Endothelial cell of umbilical vein (primary cell): Measurements from ENCODE around the gene MACF1. TPM values are rescaled to one million over a fixed set of nuclear protein-coding genes. Genes with fewer than 3 reads are reported as not detected.

ENCODE experiments used
- BruUV-seq: library from RNA; stranded (reverse); fragments of 400-500 nt; replicated peaks from 2 replicates; lab custom pipeline; 2021; lab: Mats Ljungman, UMichigan
- CTCF ChIA-PET: fragments of 300-600, 350-600 bp; sonication (Branson Sonifier 250); formaldehyde crosslinking; loops from one replicate; lab custom pipeline; 2021; ENCODE audit warnings: antibody characterized with exemption, inconsistent platforms; lab: Charles Lee
- POLR2A ChIA-PET: fragments of 300-600, 350-600 bp; sonication (Branson Sonifier 250); formaldehyde crosslinking; loops from one replicate; lab custom pipeline; 2021; ENCODE audit warnings: antibody characterized with exemption, inconsistent platforms; lab: Charles Lee
- DNase-seq: peaks from one replicate; pipeline ENCODE4 v3.0.0-alpha.2; 2011; ENCODE audit warnings: low read depth, low spot score
- FAIRE-seq: peaks from 2 replicates; lab custom pipeline; 2011; peaks lifted over from hg19 to GRCh38; lab: Jason Lieb, UNC
- H2AFZ ChIP-seq: 2 replicates; pipeline ENCODE4 v1.6.0; 2012; ENCODE audit warnings: low read depth, low read length, control low read depth, inconsistent platforms
- H3K27ac ChIP-seq: 2 replicates; pipeline ENCODE4 v1.5.1; 2011; ENCODE audit warnings: low read depth, mild to moderate bottlenecking, control low read depth, low read length, moderate library complexity; ENCODE audit not compliant: insufficient read depth
- H3K27me3 ChIP-seq, 2 experiments: 2 replicates each; pipeline versions ENCODE4 v1.6.0 to v1.6.1; 2011; ENCODE audit warnings: low read length in 2 of 2, mixed read lengths in 1 of 2; ENCODE audit not compliant: control insufficient read depth in 2 of 2, insufficient read depth in 2 of 2
- H3K36me3 ChIP-seq, 2 experiments: 2 replicates in 1 of 2; 3 replicates in 1 of 2; pipeline ENCODE4 v1.5.1; 2011; ENCODE audit warnings: low read length in 2 of 2, mild to moderate bottlenecking in 1 of 2, moderate library complexity in 1 of 2; ENCODE audit not compliant: control insufficient read depth in 2 of 2, insufficient read depth in 2 of 2; ENCODE audit errors: extremely low read depth in 1 of 2
- H3K4me1 ChIP-seq: 3 replicates; pipeline ENCODE4 v1.5.1; 2011; ENCODE audit warnings: mild to moderate bottlenecking, low read length; ENCODE audit not compliant: control insufficient read depth, insufficient read depth; ENCODE audit errors: extremely low read depth
- H3K4me2 ChIP-seq: 2 replicates; pipeline ENCODE4 v1.6.1; 2011; ENCODE audit warnings: low read length, control low read depth, mixed read lengths; ENCODE audit not compliant: insufficient read depth
- H3K4me3 ChIP-seq, 3 experiments: fragments of 200-600 bp in 1 of 3; sonication (generic), shearing (Covaris generic) in 1 of 3; replicated peaks in 1 of 3; 2 replicates each; pipeline ENCODE4 v1.5.1; 2011 to 2016; ENCODE audit warnings: control low read depth in 3 of 3, low read length in 3 of 3, mild to moderate bottlenecking in 2 of 3, inconsistent platforms in 1 of 3, low read depth in 1 of 3, moderate library complexity in 1 of 3; ENCODE audit not compliant: insufficient read depth in 1 of 3
- H3K79me2 ChIP-seq: 2 replicates; pipeline ENCODE4 v1.6.0; 2012; ENCODE audit warnings: low read length, inconsistent platforms; ENCODE audit not compliant: control insufficient read depth, insufficient read depth
- H3K9ac ChIP-seq: replicated peaks from 2 replicates; pipeline ENCODE3; 2011; ENCODE audit warnings: low read length, control low read depth; ENCODE audit not compliant: insufficient read depth; ENCODE audit errors: extremely low read depth
- H3K9me1 ChIP-seq: replicated peaks from 3 replicates; pipeline ENCODE4 v1.6.0; 2011; ENCODE audit warnings: mild to moderate bottlenecking, low read length; ENCODE audit not compliant: control insufficient read depth, insufficient read depth; ENCODE audit errors: extremely low read depth
- H3K9me3 ChIP-seq: replicated peaks from 2 replicates; pipeline ENCODE4 v1.5.1; 2012; ENCODE audit warnings: low read length, inconsistent platforms; ENCODE audit not compliant: control insufficient read depth, insufficient read depth
- H4K20me1 ChIP-seq: replicated peaks from 2 replicates; pipeline ENCODE3; 2011; ENCODE audit warnings: mild to moderate bottlenecking, low read length; ENCODE audit not compliant: control insufficient read depth, insufficient read depth; ENCODE audit errors: extremely low read depth
- CTCF ChIP-seq, 2 donors: IDR thresholded peaks; 1 replicate in 1 of 2; 2 replicates in 1 of 2; pipeline ENCODE4 v1.5.1; 2011; ENCODE audit warnings: low read length in 2 of 2, mild to moderate bottlenecking in 2 of 2, moderate library complexity in 2 of 2, control low read depth in 1 of 2, inconsistent platforms in 1 of 2, low read depth in 1 of 2; ENCODE audit not compliant: insufficient read depth in 1 of 2; ENCODE audit errors: extremely low read depth in 1 of 2
- EZH2 ChIP-seq: IDR thresholded peaks from 2 replicates; pipeline ENCODE4 v1.6.1; 2012; ENCODE audit warnings: borderline replicate concordance, low read depth, mild to moderate bottlenecking, moderate library complexity, low read length, inconsistent platforms; ENCODE audit not compliant: severe bottlenecking
- FOS ChIP-seq: IDR thresholded peaks from 2 replicates; pipeline ENCODE4 v1.6.1; 2011; ENCODE audit warnings: mild to moderate bottlenecking, low read length, moderate library complexity, borderline replicate concordance; ENCODE audit not compliant: insufficient read depth
- GATA2 ChIP-seq: IDR thresholded peaks from 2 replicates; pipeline ENCODE4 v1.7.0; 2011; ENCODE audit warnings: low read depth, mild to moderate bottlenecking, moderate library complexity, mixed read lengths, low read length; ENCODE audit not compliant: insufficient read length, insufficient read depth
- JUN ChIP-seq: IDR thresholded peaks from 2 replicates; pipeline ENCODE4 v1.6.1; 2011; ENCODE audit warnings: borderline replicate concordance, low read depth; ENCODE audit not compliant: insufficient read length, insufficient read depth
- MAX ChIP-seq: IDR thresholded peaks from 2 replicates; pipeline ENCODE4 v1.6.1; 2011; ENCODE audit not compliant: insufficient read depth, insufficient read length
- MYC ChIP-seq: IDR thresholded peaks from one replicate; pipeline ENCODE4 v1.6.1; 2011; ENCODE audit warnings: mild to moderate bottlenecking, low read depth, low read length
- POLR2A ChIP-seq: IDR thresholded peaks from 2 replicates; pipeline ENCODE4 v1.6.1; 2012; ENCODE audit warnings: low read depth, mild to moderate bottlenecking, control low read depth, low read length
- POLR2AphosphoS5 ChIP-seq: IDR thresholded peaks from 2 replicates; pipeline ENCODE4 v1.6.1; 2012; ENCODE audit warnings: low read depth, mild to moderate bottlenecking, control low read depth, low read length, moderate library complexity; ENCODE audit not compliant: insufficient read depth
- dilution Hi-C: fragments of 300-500 bp; cut with MboI; formaldehyde crosslinking; loops from one replicate; pipeline ENCODE4 v1.15.0; 2019; ENCODE audit warnings: low sequenced_read_pairs; ENCODE audit not compliant: extremely low pct_ligation_motif_present
- intact Hi-C: fragments of 100-400 bp; cut with micrococcal nuclease; formaldehyde crosslinking; loops from one replicate; pipeline ENCODE4 v1.10.0; 2022
- polyA plus RNA-seq, 4 experiments: library from polyadenylated mRNA; depleted of rRNA in 3 of 4; stranded (reverse) in 3 of 4; unstranded in 1 of 4; fragments of >200 nt; gene quantifications; 2 replicates each; pipeline versions ENCODE4 v1.2.1 to v1.2.3, GENCODE V29; 2011 to 2012; ENCODE audit warnings: missing spikeins in 1 of 4
- total RNA-seq: library from RNA; stranded (reverse); gene quantifications from 2 replicates; pipeline ENCODE4 v1.2.3, GENCODE V29; 2021

MACF1 gene
- total and polyA plus RNA-seq, 2 donors (not counting 3 experiments of a cell fraction or from before 2014, with no cell fraction given), result 122 to 587 TPM

GRCh38 chr1:39228252-39228651 is 23.8 kb downstream of the MACF1 start:
- H3K27me3 ChIP-seq, result no peaks in the 10 kb centered on the region
- H3K9me1 ChIP-seq, result no peaks in the 10 kb centered on the region
- DNase-seq (no peak), FAIRE-seq (no peak)
- H3K4me2 ChIP-seq, result no peak overlapping the region
- H3K9ac ChIP-seq, result no peak overlapping the region
- no peaks in the 10 kb centered on the region for H3K4me1 ChIP-seq
- peaks cover 84% of the 10 kb centered on the region for H3K79me2 ChIP-seq
- ChIA-PET CTCF (interaction anchor here (1.6 kb wide), 1 partner anchor 36 kb away, joined by 4 read pairs; no protein-coding TSS in a partner anchor), POLR2A (no interaction called here)
- no TSS peak for BruUV-seq
- H3K4me3 ChIP-seq, result no peak overlapping the region
- H3K27ac ChIP-seq, result no peak overlapping the region
- H4K20me1 ChIP-seq, result peaks cover 4% of the 10 kb centered on the region
- intact Hi-C loops, result no loop called here
- dilution Hi-C loops, result no loop called here
- no peak overlapping the region for H2AFZ ChIP-seq
- TF ChIP-seq MAX, result no peak
- TF ChIP-seq JUN, result no peak
- no peak for TF ChIP-seq POLR2A
- TF ChIP-seq FOS, result no peak
- no peak for TF ChIP-seq EZH2
- no peak for TF ChIP-seq GATA2
- no peak for TF ChIP-seq POLR2AphosphoS5
- TF ChIP-seq MYC, result no peak
- TF ChIP-seq CTCF (IDR thresholded peaks at IDR 0.05; ENCODE audit: extremely low read depth in 1 of 2, insufficient read depth in 1 of 2, low read depth in 1 of 2, low read length in 2 of 2), result no peak
- H3K9me3 ChIP-seq, result no peaks in the 10 kb centered on the region
- peaks cover 0 to 2% of the 10 kb centered on the region in 2 experiments for H3K36me3 ChIP-seq
